NCI-H187 treated with DMSO at 0.1 percent for 48 hours (cell line): Measurements from ENCODE around the gene MPV17L.
"Not testable (repeated sequence)": the region's sequence is repeated elsewhere in the genome, so short reads cannot be mapped to it uniquely, and the experiment has no call there.

Experiments used
- DNase-seq: peaks from one replicate; lab custom pipeline; 2025; lab: John Stamatoyannopoulos, UW

MPV17L gene

GRCh38 chr16:15452246-15452855 is 56.8 kb downstream of the MPV17L start:
- no peak for DNase-seq

GRCh38 chr16:15453296-15453695 is 57.7 kb downstream of the MPV17L start:
- not testable (repeated sequence) for DNase-seq

GRCh38 chr16:15454933-15455332 is 59.4 kb downstream of the MPV17L start:
- DNase-seq, result not testable (repeated sequence)

GRCh38 chr16:15457400-15457799 is 61.8 kb downstream of the MPV17L start:
- no peak for DNase-seq

GRCh38 chr16:15457958-15458357 is 62.4 kb downstream of the MPV17L start:
- DNase-seq, result no peak

- DNase-seq, result no peak
These were observed 64.2 kb downstream of the MPV17L start for GRCh38 chr16:15459791-15460190.

GRCh38 chr16:15460601-15461000 is 65.0 kb downstream of the MPV17L start:
- DNase-seq, result no peak

GRCh38 chr16:15461376-15461775 is 65.8 kb downstream of the MPV17L start:
- no peak for DNase-seq
